Osteoblast (primary cell): ENCODE data around the gene MPZL1. TPM values are rescaled to one million over a fixed set of nuclear protein-coding genes. Genes with fewer than 3 reads are reported as not detected.

Source experiments
- DNase-seq: peaks from one replicate; pipeline ENCODE4 v3.0.0; 2011; ENCODE audit warnings: low spot score, mixed read lengths; ENCODE audit not compliant: insufficient read length; ENCODE audit errors: missing footprints
- H2AFZ ChIP-seq: 2 replicates; pipeline ENCODE4 v1.6.0; 2011; ENCODE audit warnings: mild to moderate bottlenecking, low read length
- H3K27ac ChIP-seq: 2 replicates; pipeline ENCODE4 v1.5.1; 2011; ENCODE audit warnings: mild to moderate bottlenecking, low read depth, low read length, moderate library complexity
- H3K27me3 ChIP-seq: 2 replicates; pipeline ENCODE4 v1.6.0; 2012; ENCODE audit warnings: mild to moderate bottlenecking, control low read depth, inconsistent platforms, low read length, moderate library complexity; ENCODE audit not compliant: insufficient read depth
- H3K36me3 ChIP-seq: 2 replicates; pipeline ENCODE4 v1.5.1; 2011; ENCODE audit warnings: mild to moderate bottlenecking, low read length, control low read depth, moderate library complexity; ENCODE audit not compliant: insufficient read depth
- H3K4me1 ChIP-seq: 2 replicates; pipeline ENCODE4 v1.5.1; 2011; ENCODE audit warnings: mild to moderate bottlenecking, low read length, control low read depth, moderate library complexity; ENCODE audit not compliant: insufficient read depth
- H3K4me2 ChIP-seq: 2 replicates; pipeline ENCODE4 v1.6.0; 2011; ENCODE audit warnings: mild to moderate bottlenecking, low read length; ENCODE audit not compliant: insufficient read depth
- H3K4me3 ChIP-seq: fragments of 200-600 bp; sonication (generic); 3 replicates; pipeline ENCODE4 v1.5.1; 2012; ENCODE audit warnings: mild to moderate bottlenecking, low read length, inconsistent platforms; ENCODE audit not compliant: insufficient read depth
- H3K79me2 ChIP-seq: 2 replicates; pipeline ENCODE4 v1.6.0; 2012; ENCODE audit warnings: mild to moderate bottlenecking, low read length, control low read depth, inconsistent platforms; ENCODE audit not compliant: insufficient read depth
- H3K9me3 ChIP-seq: 2 replicates; pipeline ENCODE4 v1.5.1; 2011; ENCODE audit warnings: low read depth, low read length, control low read depth
- H4K20me1 ChIP-seq: 2 replicates; pipeline ENCODE4 v1.6.0; 2012; ENCODE audit warnings: mild to moderate bottlenecking, low read length, control low read depth; ENCODE audit not compliant: insufficient read depth
- total RNA-seq: library from RNA; depleted of rRNA; stranded (reverse); fragments of >200 nt; gene quantifications from 2 replicates; pipeline ENCODE4 v1.2.3, GENCODE V29; 2012
- TF ChIP-seq, protein P1 (sequence below): IDR thresholded peaks from 2 replicates; pipeline ENCODE4 v1.5.1; 2011; ENCODE audit warnings: mild to moderate bottlenecking, low read depth, low read length, moderate library complexity; ENCODE audit errors: extremely low read depth

The MPZL1 gene
- total RNA-seq, 1 donor, result 189 TPM

DNA sequence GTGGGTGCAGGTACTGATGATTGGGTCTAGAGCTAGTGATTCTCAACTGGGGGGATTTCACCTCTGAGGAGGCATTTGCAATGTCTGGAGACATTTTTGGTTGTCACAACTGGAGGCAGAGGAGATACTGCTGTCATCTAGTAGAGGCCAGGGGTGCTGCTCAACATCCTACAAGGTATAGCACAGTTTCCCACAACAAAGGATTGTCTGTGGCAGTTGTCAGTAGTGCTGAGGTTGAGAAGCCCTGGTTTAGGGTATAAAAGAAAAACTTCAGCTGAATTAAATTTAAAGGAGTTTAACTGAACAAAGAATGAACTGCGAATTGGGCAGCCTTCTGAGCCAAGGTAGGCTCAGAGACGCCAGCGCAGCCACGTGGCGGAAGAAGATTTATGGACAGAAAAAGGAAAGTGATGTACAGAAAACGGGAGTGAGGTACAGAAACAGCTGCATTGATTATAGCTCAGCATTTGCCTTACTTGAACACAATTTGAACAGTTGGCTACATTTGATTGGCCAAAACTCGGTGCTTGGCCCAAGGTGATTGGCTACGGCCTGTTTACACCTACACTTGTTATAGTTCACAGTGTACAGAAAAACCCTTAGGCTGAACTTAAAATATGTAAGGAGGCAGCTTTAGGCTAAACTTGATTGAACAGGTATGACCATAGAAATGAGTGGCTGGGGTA lies 40.4 kb downstream of the MPZL1 start:
- DNase-seq, result no peak
- H2AFZ ChIP-seq, result no peak overlapping the region
- H3K27ac ChIP-seq, result no peak overlapping the region
- H4K20me1 ChIP-seq, result peaks cover 55% of the 10 kb centered on the region
- TF ChIP-seq, protein P1, sequence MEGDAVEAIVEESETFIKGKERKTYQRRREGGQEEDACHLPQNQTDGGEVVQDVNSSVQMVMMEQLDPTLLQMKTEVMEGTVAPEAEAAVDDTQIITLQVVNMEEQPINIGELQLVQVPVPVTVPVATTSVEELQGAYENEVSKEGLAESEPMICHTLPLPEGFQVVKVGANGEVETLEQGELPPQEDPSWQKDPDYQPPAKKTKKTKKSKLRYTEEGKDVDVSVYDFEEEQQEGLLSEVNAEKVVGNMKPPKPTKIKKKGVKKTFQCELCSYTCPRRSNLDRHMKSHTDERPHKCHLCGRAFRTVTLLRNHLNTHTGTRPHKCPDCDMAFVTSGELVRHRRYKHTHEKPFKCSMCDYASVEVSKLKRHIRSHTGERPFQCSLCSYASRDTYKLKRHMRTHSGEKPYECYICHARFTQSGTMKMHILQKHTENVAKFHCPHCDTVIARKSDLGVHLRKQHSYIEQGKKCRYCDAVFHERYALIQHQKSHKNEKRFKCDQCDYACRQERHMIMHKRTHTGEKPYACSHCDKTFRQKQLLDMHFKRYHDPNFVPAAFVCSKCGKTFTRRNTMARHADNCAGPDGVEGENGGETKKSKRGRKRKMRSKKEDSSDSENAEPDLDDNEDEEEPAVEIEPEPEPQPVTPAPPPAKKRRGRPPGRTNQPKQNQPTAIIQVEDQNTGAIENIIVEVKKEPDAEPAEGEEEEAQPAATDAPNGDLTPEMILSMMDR, result no peak
- peaks cover 22% of the 10 kb centered on the region for H3K36me3 ChIP-seq
- H3K79me2 ChIP-seq, result peaks cover 89% of the 10 kb centered on the region
- no peak overlapping the region for H3K4me2 ChIP-seq
- no peaks in the 10 kb centered on the region for H3K9me3 ChIP-seq
- H3K4me1 ChIP-seq, result peaks cover 21% of the 10 kb centered on the region
- no peaks in the 10 kb centered on the region for H3K27me3 ChIP-seq
- no peak overlapping the region for H3K4me3 ChIP-seq

DNA sequence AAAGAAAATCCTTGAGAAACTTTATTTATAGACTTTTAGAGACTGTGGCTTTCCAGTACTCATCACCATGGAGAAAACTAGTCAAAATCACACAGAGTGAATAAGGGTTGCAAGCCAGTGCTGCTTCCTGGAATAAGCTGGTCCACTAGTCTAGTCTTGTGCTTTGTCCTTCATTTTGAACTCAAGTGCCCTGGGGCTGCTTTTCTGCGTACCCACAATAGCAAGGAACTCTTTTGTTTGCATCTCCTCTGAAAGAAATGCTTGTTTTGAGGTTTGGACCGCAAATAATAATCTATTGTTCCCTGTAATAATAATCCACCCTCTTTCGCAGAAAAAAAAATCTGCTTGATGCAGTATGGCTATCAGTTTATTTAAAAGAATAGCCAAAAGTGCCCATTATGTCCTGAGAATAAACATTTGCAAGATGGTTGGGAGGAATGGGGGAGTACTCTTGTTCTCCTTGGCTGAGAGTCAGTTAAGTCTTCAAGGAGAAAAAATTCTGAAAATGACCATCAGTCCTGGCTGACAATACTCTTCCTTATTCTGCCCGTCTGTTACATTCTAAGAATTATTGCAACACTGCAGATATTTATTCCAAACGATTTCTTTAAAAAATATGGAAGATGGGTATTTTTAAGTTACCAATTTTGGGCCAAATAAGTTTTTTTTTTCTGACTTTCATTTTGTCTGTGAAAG lies 41.9 kb downstream of the MPZL1 start:
- H3K9me3 ChIP-seq, result no peaks in the 10 kb centered on the region
- no peaks in the 10 kb centered on the region for H3K27me3 ChIP-seq
- peaks cover 35% of the 10 kb centered on the region for H3K36me3 ChIP-seq
- DNase-seq, result no peak
- H4K20me1 ChIP-seq, result peaks cover 59% of the 10 kb centered on the region
- H3K79me2 ChIP-seq, result peaks cover 84% of the 10 kb centered on the region
- TF ChIP-seq, protein P1, result no peak
- no peak overlapping the region for H2AFZ ChIP-seq
- no peak overlapping the region for H3K4me2 ChIP-seq
- peaks cover 21% of the 10 kb centered on the region for H3K4me1 ChIP-seq
- no peak overlapping the region for H3K4me3 ChIP-seq
- peak overlapping the region; percentile 22 for H3K27ac ChIP-seq

DNA sequence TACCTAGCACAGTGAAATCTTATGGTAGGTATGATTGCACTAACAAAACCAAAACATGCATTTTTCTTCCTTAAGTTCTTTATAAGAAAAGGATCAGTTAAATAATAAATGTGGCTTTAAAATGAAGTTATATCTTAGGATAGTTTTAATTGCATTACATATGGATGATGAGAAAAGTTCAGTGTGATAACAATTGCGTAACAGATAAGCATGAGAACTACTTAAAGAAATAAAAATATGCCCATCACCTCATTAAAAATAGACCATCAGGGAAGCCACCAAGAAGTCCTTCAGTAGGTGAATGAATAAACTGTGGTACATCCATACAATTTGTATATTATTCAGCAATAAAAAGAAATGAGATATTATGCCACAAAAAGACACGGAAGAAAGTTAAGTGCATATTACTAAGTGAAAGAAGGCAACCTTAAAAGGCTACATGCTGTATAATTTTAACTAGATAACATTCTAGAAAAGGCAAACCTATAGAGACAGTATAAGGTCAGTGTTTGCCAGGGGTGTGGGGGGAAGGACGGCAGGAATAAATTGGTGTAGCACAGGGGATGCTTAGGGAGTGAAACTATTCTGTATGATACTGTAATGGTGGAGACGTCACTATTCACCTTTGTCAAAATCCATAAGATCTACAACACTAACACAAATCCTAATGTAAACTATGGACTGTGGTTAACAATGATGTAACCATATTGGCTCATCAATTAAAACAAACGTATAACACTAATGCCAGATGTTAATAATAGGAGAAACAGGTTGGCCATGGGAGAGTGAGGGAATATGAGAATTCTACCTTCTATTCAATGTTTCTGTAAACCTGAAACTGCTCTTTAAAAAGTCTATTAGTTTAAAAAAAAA lies 42.9 kb downstream of the MPZL1 start:
- no peak overlapping the region for H3K4me3 ChIP-seq
- H3K9me3 ChIP-seq, result no peaks in the 10 kb centered on the region
- H4K20me1 ChIP-seq, result peaks cover 61% of the 10 kb centered on the region
- H3K79me2 ChIP-seq, result peaks cover 83% of the 10 kb centered on the region
- no peak for DNase-seq
- peaks cover 41% of the 10 kb centered on the region for H3K36me3 ChIP-seq
- no peak overlapping the region for H3K4me2 ChIP-seq
- H3K27me3 ChIP-seq, result no peaks in the 10 kb centered on the region
- H3K4me1 ChIP-seq, result peaks cover 21% of the 10 kb centered on the region
- no peak overlapping the region for H2AFZ ChIP-seq
- H3K27ac ChIP-seq, result no peak overlapping the region
- TF ChIP-seq, protein P1, result no peak
